Upper lobe of left lung (tissue), 6 donors: ENCODE data around the gene CTSH. TPM values are rescaled to one million over a fixed set of nuclear protein-coding genes. Genes with fewer than 3 reads are reported as not detected.

Experiments
- ATAC-seq, 2 donors: fragments of 200-7000 bp; cut with Tn5 transposase; one replicate each; pipeline ENCODE4 v1.9.1; 2022; ENCODE audit warnings: mild to moderate bottlenecking in 2 of 2, moderate library complexity in 2 of 2; ENCODE audit not compliant: low FRiP score in 2 of 2
- DNase-seq, 2 donors: peaks; one replicate each; pipeline ENCODE4 v3.0.0-alpha.2; 2019 to 2020
- H3K27ac ChIP-seq, 4 donors: fragments of 200-600 bp; sonication (generic); one replicate each; pipeline ENCODE4 v1.5.1; 2016 to 2019
- H3K27me3 ChIP-seq, 4 donors: fragments of 200-600 bp; sonication (generic); one replicate each; pipeline ENCODE4 v1.5.1; 2017 to 2019
- H3K36me3 ChIP-seq, 4 donors: fragments of 200-600 bp; sonication (generic); one replicate each; pipeline ENCODE4 v1.5.1; 2016 to 2019
- H3K4me1 ChIP-seq, 4 donors: fragments of 200-600 bp; sonication (generic); one replicate each; pipeline ENCODE4 v1.5.1; 2018 to 2019
- H3K4me3 ChIP-seq, 4 donors: fragments of 200-600 bp; sonication (generic); one replicate each; pipeline ENCODE4 v1.5.1; 2017 to 2019; ENCODE audit warnings: mild to moderate bottlenecking in 2 of 4, moderate library complexity in 1 of 4
- H3K9me3 ChIP-seq, 4 donors: fragments of 200-600 bp; sonication (generic); one replicate each; pipeline ENCODE4 v1.5.1; 2018 to 2019
- CTCF ChIP-seq, 6 experiments: fragments of 450-650 bp in 4 of 6; fragments of 200-600 bp in 2 of 6; sonication (generic) in 2 of 6; IDR thresholded peaks; one replicate each; pipeline ENCODE4 v1.5.1; 2016 to 2019; ENCODE audit warnings: antibody characterized with exemption in 6 of 6
- EP300 ChIP-seq, 4 donors: sonication (generic); formaldehyde crosslinking; IDR thresholded peaks; one replicate each; pipeline ENCODE4 v1.5.1; 2017; ENCODE audit warnings: antibody characterized with exemption in 4 of 4, control low read depth in 2 of 4
- POLR2A ChIP-seq, 4 donors: fragments of 450-650 bp; IDR thresholded peaks; one replicate each; pipeline ENCODE4 v1.5.1; 2016 to 2017; ENCODE audit warnings: antibody characterized with exemption in 4 of 4, mild to moderate bottlenecking in 2 of 4
- POLR2AphosphoS5 ChIP-seq, 2 donors: sonication (generic); formaldehyde crosslinking; IDR thresholded peaks; one replicate each; pipeline ENCODE4 v1.5.1; 2017; ENCODE audit warnings: antibody characterized with exemption in 2 of 2
- WGBS, 2 donors: methylation state at CpG; one replicate each; pipeline ENCODE4 v1.1.5; 2017 to 2018; 5-methylcytosine and 5-hydroxymethylcytosine counted together
- total RNA-seq, 6 donors: library from RNA; depleted of rRNA in 4 of 6; stranded (reverse); fragments of >200 nt in 4 of 6; gene quantifications; one replicate each; pipeline versions ENCODE4 v1.1.0 to v1.2.1, GENCODE V29; 2016 to 2021
- donor health status: DM: no; HTN: no; CAD: no; lungs with moderate emphysema.
- donor health status: DM: no; HTN: yes; CAD: no; lungs with severe emphysema.

CTSH gene
- total RNA-seq, 6 donors from 2014 or later, result 699 to 3,907 (median 1,498) TPM

GRCh38 chr15:78983146-78983918, 38.5 kb upstream of the CTSH start:
- no peaks in the 10 kb centered on the region for H3K9me3 ChIP-seq
- no peak overlapping the region for H3K4me3 ChIP-seq
- H3K4me1 ChIP-seq, result peaks cover 6 to 18% (median 13%) of the 10 kb centered on the region in 4 donors
- 70 to 77% methylated on average over 4 to 5 of the region's 5 CpGs for WGBS, 2 donors
- no peaks in the 10 kb centered on the region for H3K27me3 ChIP-seq
- no peaks in the 10 kb centered on the region for H3K36me3 ChIP-seq
- DNase-seq (no peak), ATAC-seq (peak in 1 of 2 donors; percentile 3)
- TF ChIP-seq POLR2A (IDR thresholded peaks at IDR 0.05), result no peak
- no peak for TF ChIP-seq EP300 (IDR thresholded peaks at IDR 0.05)
- no peak for TF ChIP-seq CTCF (IDR thresholded peaks at IDR 0.05)
- no peak for TF ChIP-seq POLR2AphosphoS5 (IDR thresholded peaks at IDR 0.05)
- H3K27ac ChIP-seq, result peak overlapping the region in 1 of 4 donors; percentile 44

- H3K9me3 ChIP-seq, result no peaks in the 10 kb centered on the region
- no peak overlapping the region for H3K4me3 ChIP-seq
- 78 to 82% methylated on average over 10 of the region's 10 CpGs for WGBS, 2 donors
- H3K27me3 ChIP-seq, result no peaks in the 10 kb centered on the region
- TF ChIP-seq CTCF (IDR thresholded peaks at IDR 0.05) (no peak), EP300 (IDR thresholded peaks at IDR 0.05) (no peak), POLR2AphosphoS5 (IDR thresholded peaks at IDR 0.05) (no peak), POLR2A (IDR thresholded peaks at IDR 0.05) (no peak)
- peaks cover 2 to 12% (median 7%) of the 10 kb centered on the region in 4 donors for H3K4me1 ChIP-seq
- ATAC-seq, result peak in 1 of 2 donors; percentile 37
- H3K36me3 ChIP-seq, result no peaks in the 10 kb centered on the region
- DNase-seq, result no peak
- peak overlapping the region in 1 of 4 donors; percentile 44 for H3K27ac ChIP-seq
Observed at GRCh38 chr15:78982736-78983135, 37.9 kb upstream of the CTSH start.

DNA sequence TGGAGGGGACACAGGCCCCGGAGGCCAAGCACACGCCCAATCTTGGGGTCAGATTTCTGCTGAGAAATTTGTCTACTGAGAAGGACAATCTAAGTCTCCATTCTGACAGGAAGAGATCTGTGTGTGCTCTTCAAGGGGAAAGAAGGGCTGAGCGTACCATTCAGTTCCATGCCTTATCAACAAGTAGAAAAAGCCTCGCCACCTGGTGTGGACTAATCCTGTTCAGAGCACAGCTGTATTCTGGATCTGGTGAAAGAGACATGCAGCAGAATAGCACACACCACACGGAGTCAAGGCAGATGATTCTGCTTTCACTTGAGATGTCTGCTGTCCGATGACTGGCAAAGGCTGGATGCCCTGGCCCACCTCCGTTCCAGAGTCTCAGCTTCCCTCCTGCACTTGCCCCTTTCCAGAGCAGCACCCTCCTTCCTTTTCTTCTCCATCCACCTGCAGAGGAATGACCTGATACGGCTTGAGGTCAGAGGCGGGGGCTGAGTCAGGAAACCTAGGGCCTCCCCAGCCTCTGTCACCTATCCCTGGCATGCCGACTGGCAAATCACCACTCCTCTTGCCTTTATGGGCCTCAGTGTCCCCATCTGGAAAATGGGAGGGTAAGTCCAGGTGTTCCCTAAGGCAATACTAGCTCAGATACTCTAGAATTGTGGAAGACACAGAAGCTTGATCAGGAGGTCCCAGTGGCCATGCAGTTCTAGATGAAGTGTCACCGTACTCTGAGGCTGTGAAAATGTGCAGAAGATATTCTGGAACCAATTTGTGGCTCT, 36.9 kb upstream of the CTSH start:
- ATAC-seq, result no peak
- WGBS, 2 donors, result 87 to 92% methylated on average over 9 to 11 of the region's 11 CpGs
- Histone ChIP-seq H3K27me3 (no peaks in the 10 kb centered on the region), H3K9me3 (no peaks in the 10 kb centered on the region), H3K27ac (peak overlapping the region in 1 of 4 donors; percentile 44), H3K4me1 (peaks cover 0 to 8% (median 7%) of the 10 kb centered on the region in 4 donors), H3K4me3 (no peak overlapping the region), H3K36me3 (no peaks in the 10 kb centered on the region)
- no peak for DNase-seq
- TF ChIP-seq EP300 (IDR thresholded peaks at IDR 0.05) (no peak), POLR2A (IDR thresholded peaks at IDR 0.05) (no peak), CTCF (IDR thresholded peaks at IDR 0.05) (no peak), POLR2AphosphoS5 (IDR thresholded peaks at IDR 0.05) (no peak)

GRCh38 chr15:78979456-78980320, 34.8 kb upstream of the CTSH start:
- Histone ChIP-seq H3K36me3 (no peaks in the 10 kb centered on the region), H3K4me1 (peaks cover 0 to 10% (median 7%) of the 10 kb centered on the region in 4 donors), H3K27ac (peak overlapping the region in 2 of 4 donors; percentile 24 to 36), H3K27me3 (no peaks in the 10 kb centered on the region), H3K4me3 (no peak overlapping the region), H3K9me3 (no peaks in the 10 kb centered on the region)
- ATAC-seq (peak; percentile 27 to 59), DNase-seq (peak; percentile 67 to 68)
- no peak for TF ChIP-seq POLR2A (IDR thresholded peaks at IDR 0.05)
- peak in 1 of 2 donors; percentile 16 for TF ChIP-seq POLR2AphosphoS5 (IDR thresholded peaks at IDR 0.05)
- TF ChIP-seq CTCF (IDR thresholded peaks at IDR 0.05), result peak; percentile 39 to 77 (median 66)
- 50 to 62% methylated on average over 17 of the region's 17 CpGs for WGBS, 2 donors
